ENCODE results near the gene NAALADL2. TPM values are rescaled to one million over a fixed set of nuclear protein-coding genes. Genes with fewer than 3 reads are reported as not detected.
"Not testable (repeated sequence)": the region's sequence is repeated elsewhere in the genome, so short reads cannot be mapped to it uniquely, and the experiment has no call there.

Gene NAALADL2
- total RNA-seq, 1 experiment from 2014 or later, result 1.6 TPM

- Histone ChIP-seq H3K27me3 (ENCODE audit: insufficient read depth, low read length) (no peaks in the 10 kb centered on the region), H4K91ac (ENCODE audit: insufficient read length, low read depth, low read length) (no peak overlapping the region), H3K23ac (ENCODE audit: insufficient read length, low read depth, low read length) (no peak overlapping the region), H2BK12ac (ENCODE audit: insufficient read length, low read depth, low read length) (no peak overlapping the region), H2BK120ac (ENCODE audit: low read depth, low read length, poor library complexity, severe bottlenecking) (no peak overlapping the region), H4K5ac (ENCODE audit: insufficient read length, low read depth, low read length) (no peak overlapping the region), H3T11ph (ENCODE audit: low read length) (no peak overlapping the region), H3K9ac (ENCODE audit: extremely low read depth, insufficient read length, low read length) (no peak overlapping the region), H2BK15ac (ENCODE audit: low read depth, low read length) (no peak overlapping the region), H4K20me1 (ENCODE audit: control insufficient read depth, insufficient read depth, insufficient read length) (no peaks in the 10 kb centered on the region), H3K56ac (ENCODE audit: insufficient read length, low read depth, low read length) (no peak overlapping the region), H3K9me3 (ENCODE audit: control insufficient read depth, low read depth, low read length) (no peaks in the 10 kb centered on the region), H3K4me1 (ENCODE audit: insufficient read depth, low read length) (no peaks in the 10 kb centered on the region), H3K4me2 (ENCODE audit: insufficient read depth, insufficient read length, low read length) (no peak overlapping the region), H2AK5ac (ENCODE audit: insufficient read length, low read length) (no peak overlapping the region), H2AFZ (ENCODE audit: low read length) (no peak overlapping the region), H3K14ac (ENCODE audit: insufficient read depth, low read length) (no peak overlapping the region), H3K23me2 (ENCODE audit: insufficient read length, low read depth, low read length, poor library complexity, severe bottlenecking) (no peaks in the 10 kb centered on the region), H3K4ac (ENCODE audit: low read depth, low read length) (no peak overlapping the region), H2BK20ac (ENCODE audit: low read depth, low read length, poor library complexity, severe bottlenecking) (no peak overlapping the region), H3K79me2 (ENCODE audit: insufficient read depth, low read length) (no peaks in the 10 kb centered on the region), H4K8ac (replicated peaks; ENCODE audit: insufficient read length, low read depth, low read length) (no peak overlapping the region), H3K79me1 (ENCODE audit: insufficient read depth, low read depth, low read length, poor library complexity, severe bottlenecking) (no peaks in the 10 kb centered on the region), H2BK5ac (ENCODE audit: insufficient read length, low read length) (no peak overlapping the region), H3K18ac (ENCODE audit: insufficient read length, low read depth, low read length) (no peak overlapping the region), H3K27ac (ENCODE audit: insufficient read length, low read depth, low read length) (no peak overlapping the region)
- H3K4me1 Mint-ChIP-seq, result no peaks in the 10 kb centered on the region
- H3K4me3 Mint-ChIP-seq, result no peak overlapping the region
- H3K27me3 Mint-ChIP-seq (ENCODE audit: low read depth), result no peaks in the 10 kb centered on the region
- TF ChIP-seq, protein P1, sequence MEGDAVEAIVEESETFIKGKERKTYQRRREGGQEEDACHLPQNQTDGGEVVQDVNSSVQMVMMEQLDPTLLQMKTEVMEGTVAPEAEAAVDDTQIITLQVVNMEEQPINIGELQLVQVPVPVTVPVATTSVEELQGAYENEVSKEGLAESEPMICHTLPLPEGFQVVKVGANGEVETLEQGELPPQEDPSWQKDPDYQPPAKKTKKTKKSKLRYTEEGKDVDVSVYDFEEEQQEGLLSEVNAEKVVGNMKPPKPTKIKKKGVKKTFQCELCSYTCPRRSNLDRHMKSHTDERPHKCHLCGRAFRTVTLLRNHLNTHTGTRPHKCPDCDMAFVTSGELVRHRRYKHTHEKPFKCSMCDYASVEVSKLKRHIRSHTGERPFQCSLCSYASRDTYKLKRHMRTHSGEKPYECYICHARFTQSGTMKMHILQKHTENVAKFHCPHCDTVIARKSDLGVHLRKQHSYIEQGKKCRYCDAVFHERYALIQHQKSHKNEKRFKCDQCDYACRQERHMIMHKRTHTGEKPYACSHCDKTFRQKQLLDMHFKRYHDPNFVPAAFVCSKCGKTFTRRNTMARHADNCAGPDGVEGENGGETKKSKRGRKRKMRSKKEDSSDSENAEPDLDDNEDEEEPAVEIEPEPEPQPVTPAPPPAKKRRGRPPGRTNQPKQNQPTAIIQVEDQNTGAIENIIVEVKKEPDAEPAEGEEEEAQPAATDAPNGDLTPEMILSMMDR (conservative IDR thresholded peaks at IDR 0.05), result no peak
- peaks cover 4 to 13% of the 10 kb centered on the region in 2 experiments; a peak in 3 of 5 replicates for H3K9me3 Mint-ChIP-seq
- H3K36me3 Mint-ChIP-seq (ENCODE audit: insufficient read depth in 1 of 3, low read depth in 3 of 3), result peaks cover 0 to 1% (median 0%) of the 10 kb centered on the region in 3 experiments; a peak in 2 of 7 replicates
- no peak for DNase-seq
- H3K27ac Mint-ChIP-seq, result no peak overlapping the region
Observed at GRCh38 chr3:175358935-175359334, 499.8 kb downstream of the NAALADL2 start.

- whole genome bisulfite sequencing (ENCODE audit: extremely low coverage, insufficient read length, low lambda C conversion rate), result no CpG with 5 or more reads among the region's 3 CpGs
- H2BK20ac ChIP-seq (ENCODE audit: low read depth, low read length, poor library complexity, severe bottlenecking); H4K5ac ChIP-seq (ENCODE audit: insufficient read length, low read depth, low read length); H3T11ph ChIP-seq (ENCODE audit: low read length); H3K23ac ChIP-seq (ENCODE audit: insufficient read length, low read depth, low read length); H3K9ac ChIP-seq (ENCODE audit: extremely low read depth, insufficient read length, low read length); H3K4me1 Mint-ChIP-seq; H3K36me3 Mint-ChIP-seq (ENCODE audit: insufficient read depth in 1 of 3, low read depth in 3 of 3); H3K27me3 Mint-ChIP-seq (ENCODE audit: low read depth); H2BK120ac ChIP-seq (ENCODE audit: low read depth, low read length, poor library complexity, severe bottlenecking); H3K79me2 ChIP-seq (ENCODE audit: insufficient read depth, low read length); H3K23me2 ChIP-seq (ENCODE audit: insufficient read length, low read depth, low read length, poor library complexity, severe bottlenecking); H3K14ac ChIP-seq (ENCODE audit: insufficient read depth, low read length); H3K9me3 ChIP-seq (ENCODE audit: control insufficient read depth, low read depth, low read length); DNase-seq; H2BK15ac ChIP-seq (ENCODE audit: low read depth, low read length); H3K4me3 Mint-ChIP-seq; H3K9me3 Mint-ChIP-seq; H3K4me2 ChIP-seq (ENCODE audit: insufficient read depth, insufficient read length, low read length); H3K56ac ChIP-seq (ENCODE audit: insufficient read length, low read depth, low read length); H2AFZ ChIP-seq (ENCODE audit: low read length); H2AK5ac ChIP-seq (ENCODE audit: insufficient read length, low read length); H4K91ac ChIP-seq (ENCODE audit: insufficient read length, low read depth, low read length); H4K8ac ChIP-seq (replicated peaks; ENCODE audit: insufficient read length, low read depth, low read length); H3K4me1 ChIP-seq (ENCODE audit: insufficient read depth, low read length); H3K18ac ChIP-seq (ENCODE audit: insufficient read length, low read depth, low read length); H2BK5ac ChIP-seq (ENCODE audit: insufficient read length, low read length); H3K27ac Mint-ChIP-seq; H3K27me3 ChIP-seq (ENCODE audit: insufficient read depth, low read length); H3K27ac ChIP-seq (ENCODE audit: insufficient read length, low read depth, low read length); H3K79me1 ChIP-seq (ENCODE audit: insufficient read depth, low read depth, low read length, poor library complexity, severe bottlenecking); H3K4ac ChIP-seq (ENCODE audit: low read depth, low read length); H2BK12ac ChIP-seq (ENCODE audit: insufficient read length, low read depth, low read length); H4K20me1 ChIP-seq (ENCODE audit: control insufficient read depth, insufficient read depth, insufficient read length): not testable (repeated sequence)
Observed at GRCh38 chr3:175370426-175370825, 511.3 kb downstream of the NAALADL2 start.

All from H9 (cell line).